Tongue (tissue), 2 donors: ENCODE measurements around the gene KAZN. TPM values are rescaled to one million over a fixed set of nuclear protein-coding genes. Genes with fewer than 3 reads are reported as not detected.

Source experiments
- DNase-seq: peaks from one replicate; pipeline ENCODE4 v3.0.0-alpha.2; 2015
- total RNA-seq: library from RNA; depleted of rRNA; stranded (reverse); fragments of >200 nt; gene quantifications from one replicate; pipeline ENCODE4 v1.2.3, GENCODE V29; 2014

The KAZN gene
- total RNA-seq, 1 donor from 2014 or later, result 12.3 TPM

GRCh38 chr1:14983277-14983676 is 384.8 kb downstream of the KAZN start:
- DNase-seq, result no peak

DNA sequence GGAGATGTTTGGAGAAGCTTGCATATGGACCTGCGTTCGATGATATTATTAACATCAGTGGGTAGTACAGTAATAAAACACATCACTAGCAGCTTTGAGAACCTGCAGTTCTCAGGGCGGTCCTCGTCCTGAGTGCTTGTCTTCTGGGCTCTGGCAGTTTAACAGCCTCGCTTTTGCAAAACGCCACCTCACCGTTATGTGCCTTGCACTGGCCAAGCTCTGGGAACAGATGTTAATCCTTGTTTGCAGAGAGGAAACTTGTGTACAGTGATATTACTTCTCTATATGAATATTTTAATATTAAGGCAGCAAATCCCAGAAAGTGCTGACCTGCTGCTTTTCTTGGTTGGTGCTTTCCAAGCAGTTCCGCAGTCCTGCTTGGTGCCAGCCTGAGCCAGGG is 387.7 kb downstream of the KAZN start:
- no peak for DNase-seq

DNA sequence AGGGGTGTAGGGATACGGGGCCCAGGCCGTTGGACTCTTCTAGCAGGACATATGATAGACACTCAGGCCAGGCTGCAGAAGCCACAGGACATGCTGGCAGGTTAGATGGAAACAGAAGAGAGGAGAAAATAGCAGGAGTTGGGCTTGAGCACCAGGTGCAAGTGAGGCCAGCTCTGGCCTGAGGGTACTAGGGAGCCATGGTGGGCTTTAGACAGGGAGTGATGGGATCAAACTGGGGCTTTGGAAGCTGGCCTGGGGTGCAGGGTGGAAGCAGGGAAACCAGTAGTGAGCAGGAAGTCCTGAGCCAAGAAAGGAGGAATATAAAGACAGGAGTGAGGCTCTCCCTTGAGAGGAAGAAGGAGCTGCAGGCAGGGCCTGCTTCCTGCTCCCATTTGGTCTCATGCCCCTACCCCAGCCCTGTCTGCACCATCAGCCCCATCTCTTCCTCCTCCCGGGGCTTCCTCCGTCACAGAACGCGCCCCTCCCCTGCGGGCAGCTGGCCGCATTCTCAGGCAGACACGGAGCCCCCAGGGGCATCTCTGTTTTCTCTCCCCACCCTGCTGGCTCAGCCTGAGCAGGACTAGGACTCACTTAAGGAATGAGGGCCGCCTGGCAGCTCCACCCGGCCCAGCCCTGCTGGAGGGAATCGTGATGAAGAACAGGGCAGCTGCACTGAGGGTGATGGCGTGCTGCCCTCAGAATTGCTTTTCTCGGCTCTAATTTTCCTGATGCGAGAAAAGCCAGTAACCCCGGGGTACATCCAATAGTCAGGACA is 389.5 kb downstream of the KAZN start:
- peak; percentile 96 for DNase-seq

DNA sequence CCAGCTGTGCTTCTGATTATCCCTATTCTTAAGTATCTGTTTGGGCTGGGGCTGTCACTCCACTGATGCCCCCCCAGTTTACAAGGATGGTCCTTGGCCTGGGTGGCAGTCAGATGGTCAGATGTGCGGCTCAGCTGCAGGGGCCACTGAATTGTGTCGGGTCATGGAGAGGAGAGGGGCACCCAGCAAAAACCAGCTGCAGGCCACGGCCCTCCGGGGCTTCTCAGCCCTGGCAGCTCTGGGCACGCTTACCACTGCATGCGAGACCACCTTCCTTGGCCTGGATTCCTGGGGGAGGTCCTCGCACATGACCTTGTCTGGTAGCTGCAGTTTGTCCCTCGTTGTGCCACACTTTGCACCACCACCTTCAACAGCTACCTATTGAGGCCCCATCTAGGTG is 390.2 kb downstream of the KAZN start:
- no peak for DNase-seq

- no peak for DNase-seq
Measured at GRCh38 chr1:14989931-14990728, 391.6 kb downstream of the KAZN start.

GRCh38 chr1:14993414-14993813 is 394.9 kb downstream of the KAZN start:
- DNase-seq, result no peak

- DNase-seq, result no peak
Measured at GRCh38 chr1:14994148-14994547, 395.7 kb downstream of the KAZN start.

- DNase-seq, result no peak
Measured at GRCh38 chr1:14994841-14995437, 396.5 kb downstream of the KAZN start.

DNA sequence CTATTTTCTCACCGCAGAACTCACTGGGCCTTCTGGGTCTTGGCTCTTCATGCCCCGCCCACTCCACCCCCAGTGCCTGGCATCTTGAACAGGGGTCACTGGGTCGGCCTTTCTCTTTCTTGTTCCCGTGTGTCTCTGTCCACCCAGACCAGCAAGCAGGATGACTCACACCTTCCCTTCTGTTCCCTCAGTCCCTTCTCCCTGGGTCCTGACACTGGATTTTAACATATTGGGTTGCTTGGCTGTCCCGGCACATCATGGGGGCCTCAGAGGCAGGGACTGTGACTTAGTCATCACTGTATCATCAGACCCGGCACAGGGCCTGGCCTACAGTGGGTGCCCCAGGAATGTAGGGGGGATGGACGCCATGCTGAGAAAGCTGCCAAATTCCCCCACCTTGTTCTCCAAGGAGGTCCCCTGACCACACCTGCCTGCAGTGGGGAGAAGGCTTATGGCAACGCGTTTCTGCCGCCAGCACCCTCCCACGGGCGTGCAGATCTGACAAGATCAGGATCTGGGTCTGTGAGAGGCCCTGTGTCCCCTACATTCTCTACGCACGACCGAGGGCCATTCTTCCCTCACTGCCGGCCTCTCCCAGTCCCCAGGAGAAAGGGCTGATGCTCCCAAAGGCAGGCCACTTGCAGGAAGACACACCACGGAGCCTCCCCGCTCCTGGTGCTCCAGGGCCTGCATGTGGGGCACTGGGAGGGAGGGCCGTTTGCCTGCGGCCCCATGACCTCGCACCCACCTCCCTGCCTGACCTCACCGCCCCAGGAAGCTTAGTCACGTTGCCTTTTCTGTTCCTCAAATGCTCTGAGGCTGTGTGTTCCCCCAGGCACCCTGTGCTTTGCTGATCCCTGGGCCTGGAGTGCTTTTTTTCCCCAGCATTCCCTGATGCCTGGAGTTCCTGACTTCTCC is 397.9 kb downstream of the KAZN start:
- no peak for DNase-seq

GRCh38 chr1:14997646-14998276 is 399.3 kb downstream of the KAZN start:
- no peak for DNase-seq

DNA sequence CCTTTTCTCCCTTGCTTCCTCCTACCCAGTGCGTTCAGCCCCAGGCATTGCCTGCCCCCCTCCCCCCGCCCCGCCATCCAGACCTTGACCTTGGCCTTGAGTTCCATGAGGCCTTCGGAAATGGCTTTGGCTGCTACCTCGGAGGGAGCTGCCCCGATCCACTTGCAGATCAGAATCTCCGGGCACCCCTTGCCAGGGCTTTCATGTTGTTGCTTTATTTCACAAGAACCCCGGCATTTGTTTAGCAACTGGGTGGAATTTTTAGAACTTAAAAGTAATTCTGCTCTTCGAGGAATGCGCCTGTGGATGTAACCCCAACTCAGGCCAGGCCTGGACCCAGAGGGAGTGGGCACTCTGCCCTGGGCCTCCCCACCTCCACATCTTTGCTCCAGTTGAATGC is 401.0 kb downstream of the KAZN start:
- DNase-seq, result no peak

- no peak for DNase-seq
Measured at GRCh38 chr1:15000030-15000429, 401.5 kb downstream of the KAZN start.

- DNase-seq, result no peak
Measured at GRCh38 chr1:15000671-15001070, 402.2 kb downstream of the KAZN start.

- DNase-seq, result no peak
Measured at GRCh38 chr1:15001317-15001915, 402.9 kb downstream of the KAZN start.

- no peak for DNase-seq
Measured at GRCh38 chr1:15002325-15002724, 403.8 kb downstream of the KAZN start.

DNA sequence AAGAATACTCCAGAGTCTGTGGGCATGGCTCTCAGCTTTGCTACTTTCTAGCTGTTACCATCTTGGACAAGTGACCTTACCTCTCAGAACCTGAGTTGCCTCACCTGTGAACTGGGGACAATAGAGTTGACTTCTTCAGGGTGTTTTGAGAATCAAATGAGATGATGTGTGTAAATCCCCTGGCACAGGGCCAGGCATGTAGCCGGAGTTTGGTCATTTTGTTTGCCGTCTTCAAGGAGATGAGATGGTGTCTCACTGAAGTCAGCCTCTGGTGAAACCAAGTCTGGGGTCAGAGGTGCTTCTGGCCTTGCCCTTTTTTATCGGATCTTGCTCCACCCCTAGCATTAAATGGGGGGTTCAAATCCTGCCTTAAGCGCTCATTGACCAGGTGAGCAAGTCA is 405.9 kb downstream of the KAZN start:
- no peak for DNase-seq

- no peak for DNase-seq
Measured at GRCh38 chr1:15005116-15005515, 406.6 kb downstream of the KAZN start.

GRCh38 chr1:15007368-15007767 is 408.9 kb downstream of the KAZN start:
- no peak for DNase-seq

- no peak for DNase-seq
Measured at GRCh38 chr1:15007842-15008241, 409.4 kb downstream of the KAZN start.

GRCh38 chr1:15008783-15009729 is 410.6 kb downstream of the KAZN start:
- DNase-seq, result peak; percentile 63
